Esophagus muscularis mucosa (tissue), 3 donors: Measurements from ENCODE around the gene RAB30.

Source experiments
- POLR2AphosphoS5 ChIP-seq, 2 donors: sonication (generic); formaldehyde crosslinking; IDR thresholded peaks; one replicate each; pipeline ENCODE4 v1.6.1; 2017; ENCODE audit warnings: antibody characterized with exemption in 2 of 2
- TF ChIP-seq, protein P1 (sequence below), 3 experiments: fragments of 200-600 bp in 2 of 3; fragments of 450-650 bp in 1 of 3; sonication (generic) in 2 of 3; IDR thresholded peaks; one replicate each; pipeline ENCODE4 v1.5.1; 2017 to 2019; ENCODE audit warnings: antibody characterized with exemption in 3 of 3, mild to moderate bottlenecking in 2 of 3, moderate library complexity in 1 of 3

DNA sequence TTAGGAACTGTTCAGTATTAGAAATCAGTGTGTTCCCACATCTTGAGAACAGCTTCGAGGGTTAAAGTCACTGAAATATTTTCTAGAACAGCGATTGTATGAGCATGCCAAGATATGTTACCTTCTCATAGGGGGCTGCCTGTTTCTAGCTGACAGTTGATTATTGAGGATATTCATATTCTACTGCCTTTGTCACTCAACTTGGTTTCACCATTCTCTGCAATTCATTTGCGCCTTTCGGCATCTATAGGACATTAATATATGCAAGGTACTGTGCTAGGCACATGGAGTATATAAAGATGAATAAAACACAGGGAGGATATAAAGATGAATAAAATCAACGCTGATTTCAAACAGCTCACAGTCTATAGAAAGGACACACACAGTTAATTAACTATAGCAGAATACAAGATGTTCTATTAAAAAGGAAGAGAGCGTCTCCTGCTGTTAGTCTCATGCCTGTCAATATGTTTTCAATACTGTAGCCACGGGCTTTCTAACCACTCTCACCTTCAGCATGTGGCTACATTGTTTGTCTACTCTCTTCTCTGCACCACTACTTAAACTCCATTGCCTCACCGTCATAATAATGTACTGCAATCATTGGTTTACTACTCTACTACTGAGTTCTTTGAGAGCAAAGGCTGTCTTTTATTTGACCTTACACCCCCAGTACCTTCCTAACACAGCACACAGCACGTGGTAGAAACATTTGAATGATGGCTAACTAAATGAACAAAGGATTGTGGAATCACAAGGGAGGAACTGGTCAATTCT, 81.9 kb downstream of the RAB30 start:
- TF ChIP-seq, protein P1, sequence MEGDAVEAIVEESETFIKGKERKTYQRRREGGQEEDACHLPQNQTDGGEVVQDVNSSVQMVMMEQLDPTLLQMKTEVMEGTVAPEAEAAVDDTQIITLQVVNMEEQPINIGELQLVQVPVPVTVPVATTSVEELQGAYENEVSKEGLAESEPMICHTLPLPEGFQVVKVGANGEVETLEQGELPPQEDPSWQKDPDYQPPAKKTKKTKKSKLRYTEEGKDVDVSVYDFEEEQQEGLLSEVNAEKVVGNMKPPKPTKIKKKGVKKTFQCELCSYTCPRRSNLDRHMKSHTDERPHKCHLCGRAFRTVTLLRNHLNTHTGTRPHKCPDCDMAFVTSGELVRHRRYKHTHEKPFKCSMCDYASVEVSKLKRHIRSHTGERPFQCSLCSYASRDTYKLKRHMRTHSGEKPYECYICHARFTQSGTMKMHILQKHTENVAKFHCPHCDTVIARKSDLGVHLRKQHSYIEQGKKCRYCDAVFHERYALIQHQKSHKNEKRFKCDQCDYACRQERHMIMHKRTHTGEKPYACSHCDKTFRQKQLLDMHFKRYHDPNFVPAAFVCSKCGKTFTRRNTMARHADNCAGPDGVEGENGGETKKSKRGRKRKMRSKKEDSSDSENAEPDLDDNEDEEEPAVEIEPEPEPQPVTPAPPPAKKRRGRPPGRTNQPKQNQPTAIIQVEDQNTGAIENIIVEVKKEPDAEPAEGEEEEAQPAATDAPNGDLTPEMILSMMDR (IDR thresholded peaks at IDR 0.05) = no peak
- TF ChIP-seq POLR2AphosphoS5 (IDR thresholded peaks at IDR 0.05) = no peak
